DMS53 (cell line): ENCODE measurements around the gene NOLC1.

Experiments
- DNase-seq: peaks from one replicate; lab custom pipeline; 2025; lab: John Stamatoyannopoulos, UW

Gene NOLC1

DNA sequence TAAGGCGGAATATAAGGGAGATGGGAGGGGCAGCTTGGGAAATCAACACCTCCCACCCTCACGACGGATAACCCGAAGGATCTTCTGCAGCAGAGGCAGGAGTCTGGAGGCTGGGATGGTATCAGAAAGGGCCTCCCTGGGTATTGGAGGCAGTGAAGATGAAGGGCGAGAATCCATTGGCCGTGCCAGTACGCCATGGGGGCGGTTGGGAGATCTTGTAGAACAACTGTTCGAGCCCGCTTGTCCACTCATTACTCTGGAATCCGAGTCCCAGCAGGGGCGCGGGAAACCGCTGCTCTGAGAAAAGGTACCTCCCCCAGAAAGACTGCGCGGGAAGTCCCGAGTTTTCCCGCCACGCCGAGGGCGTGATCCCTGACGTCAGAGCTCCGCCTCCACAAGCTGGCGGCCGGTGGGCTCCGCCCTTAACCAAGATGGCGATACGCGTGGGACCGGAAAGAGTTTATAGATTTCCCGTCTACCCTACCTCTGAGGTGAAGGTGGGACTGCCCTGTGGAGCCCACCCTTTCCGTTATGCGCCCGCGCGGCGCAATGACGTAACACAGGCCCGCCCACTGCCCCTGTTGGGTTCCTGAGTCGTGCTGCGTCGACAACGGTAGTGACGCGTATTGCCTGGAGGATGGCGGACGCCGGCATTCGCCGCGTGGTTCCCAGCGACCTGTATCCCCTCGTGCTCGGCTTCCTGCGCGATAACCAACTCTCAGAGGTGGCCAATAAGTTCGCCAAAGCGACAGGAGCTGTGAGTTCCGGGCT is at the start of gene NOLC1:
NOLC1 (plus strand) TSS at position 616 of the 771 bp plus-strand sequence; CDS start at position 638, 22 bp downstream.
- peak; percentile 99 for DNase-seq

- no peak for DNase-seq
Measured at GRCh38 chr10:102102421-102102820, 49.8 kb upstream of the NOLC1 start.

GRCh38 chr10:102106998-102107397 is 45.2 kb upstream of the NOLC1 start:
- DNase-seq: no peak

GRCh38 chr10:102109166-102110116 is 42.7 kb upstream of the NOLC1 start:
- no peak for DNase-seq

- no peak for DNase-seq
Measured at GRCh38 chr10:102111276-102111675, 40.9 kb upstream of the NOLC1 start.

GRCh38 chr10:102112210-102112817 is 39.9 kb upstream of the NOLC1 start:
- no peak for DNase-seq

DNA sequence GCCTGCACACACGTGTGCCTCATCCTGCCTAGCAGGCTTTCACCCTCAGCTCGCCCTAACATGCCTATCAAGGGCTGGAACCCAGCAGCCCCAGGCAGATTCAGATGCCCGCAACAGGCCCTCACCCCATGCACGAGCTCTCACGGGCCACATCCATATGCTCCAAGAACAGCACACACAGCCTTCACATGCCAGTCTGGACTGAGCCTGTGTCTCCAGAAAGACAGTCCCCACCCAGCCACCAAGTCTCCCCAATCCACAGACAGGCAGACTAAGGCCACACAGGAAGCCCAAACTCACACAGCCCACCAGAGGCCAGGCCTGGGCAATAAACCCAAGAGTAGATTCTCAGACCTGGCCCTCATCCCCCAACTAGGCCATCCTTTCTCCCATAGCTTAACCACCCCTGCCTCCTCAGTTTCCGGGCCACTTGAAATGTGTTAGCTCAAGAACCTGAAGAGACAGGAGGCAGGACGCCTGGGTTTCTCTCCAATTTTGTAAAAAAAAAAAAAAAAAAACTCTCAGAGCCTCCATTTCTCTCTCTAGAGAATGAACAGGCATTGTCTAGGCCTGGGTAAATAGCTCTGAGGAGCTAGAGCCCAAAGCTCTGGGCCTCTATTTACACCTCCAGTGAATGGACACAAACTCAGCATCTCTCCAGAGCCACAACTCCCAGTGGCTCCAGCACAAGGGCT is 38.8 kb upstream of the NOLC1 start:
- no peak for DNase-seq

DNA sequence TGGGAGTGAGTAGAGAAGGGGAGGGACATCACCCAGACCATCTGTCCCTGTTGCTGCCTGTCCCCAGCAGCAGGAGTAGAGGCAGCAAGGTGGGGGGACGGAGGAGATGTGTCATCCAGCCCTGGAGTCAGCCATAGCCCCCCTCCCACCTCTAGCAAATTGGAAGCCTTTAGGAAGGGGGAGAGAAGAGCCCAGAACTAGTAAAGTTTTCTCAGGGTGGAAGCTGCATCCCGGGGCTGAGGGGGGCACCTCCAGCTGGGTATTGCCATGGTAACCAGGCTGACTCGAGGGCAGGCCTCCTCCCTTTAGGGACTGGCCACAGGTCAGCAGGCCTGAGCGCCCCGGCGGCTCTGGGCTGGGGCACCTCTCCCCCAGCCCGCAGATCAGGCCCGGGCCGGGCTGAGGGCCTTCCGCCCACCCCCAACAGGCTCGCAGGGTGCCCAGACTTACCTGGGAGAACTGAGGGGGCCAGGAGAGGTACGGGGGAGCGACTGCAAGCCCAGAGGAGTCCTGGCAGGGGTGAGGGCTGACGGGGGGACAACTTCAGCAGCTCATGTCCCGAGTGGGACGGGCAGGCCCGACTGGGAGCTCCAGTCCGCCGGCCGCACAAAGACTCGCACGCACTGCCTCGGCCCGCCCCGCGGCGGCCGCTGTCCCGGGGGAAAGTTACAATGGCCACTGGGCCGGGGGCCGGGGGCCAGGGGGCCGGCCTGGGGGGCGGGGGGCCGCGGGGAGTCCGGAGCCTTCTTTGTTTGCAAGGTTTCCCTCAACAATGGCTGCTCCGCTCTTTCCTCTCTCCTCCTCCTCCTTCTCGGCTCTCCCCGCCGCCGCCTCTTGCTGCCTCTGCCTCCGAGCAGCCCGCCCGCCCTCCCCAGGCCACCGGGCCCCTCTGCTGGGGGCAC is 38.0 kb upstream of the NOLC1 start:
- DNase-seq: peak; percentile 64

- peak; percentile 94 for DNase-seq
Measured at GRCh38 chr10:102114861-102115618, 37.1 kb upstream of the NOLC1 start.

GRCh38 chr10:102115775-102116174 is 36.4 kb upstream of the NOLC1 start:
- peak; percentile 24 for DNase-seq

DNA sequence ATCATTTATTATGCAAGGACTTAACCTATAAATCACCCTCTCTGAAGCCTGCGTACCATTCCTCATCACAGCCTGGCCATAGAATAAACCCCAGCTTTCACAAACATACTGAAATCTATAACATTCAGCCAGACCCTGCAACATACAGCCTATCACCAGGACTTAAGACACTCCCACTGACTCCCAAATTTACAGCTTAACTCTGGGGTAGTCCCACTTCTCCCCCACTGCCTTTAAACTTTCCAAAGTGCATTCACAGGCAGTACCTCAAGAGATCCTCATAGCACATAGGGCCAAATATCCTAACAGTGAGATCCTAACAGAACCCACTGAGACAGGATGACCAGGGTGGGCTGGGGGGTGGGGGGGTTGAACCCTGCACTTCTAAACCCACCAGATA is 35.5 kb upstream of the NOLC1 start:
- no peak for DNase-seq

GRCh38 chr10:102117391-102118159 is 34.6 kb upstream of the NOLC1 start:
- peak; percentile 84 for DNase-seq

DNA sequence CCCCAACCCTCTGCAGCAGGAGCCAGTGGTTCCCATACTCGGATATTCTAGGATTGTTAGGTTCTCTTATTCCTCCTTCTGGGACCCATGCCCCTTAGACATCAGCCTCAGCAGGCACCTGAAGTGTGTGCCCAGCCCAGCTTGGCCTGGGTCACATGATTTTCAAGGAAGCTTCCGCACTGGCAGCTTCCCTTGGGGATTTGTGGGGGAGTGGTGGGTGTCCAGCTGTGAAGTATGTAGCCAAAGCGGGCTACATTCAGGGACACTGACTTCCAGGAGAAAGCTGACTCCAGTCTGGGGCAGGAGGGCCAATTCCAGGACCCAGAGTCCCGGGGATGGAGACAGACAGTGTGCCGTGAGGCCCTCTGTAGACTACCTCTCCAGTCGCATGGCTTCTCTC is 33.3 kb upstream of the NOLC1 start:
- peak; percentile 49 for DNase-seq

DNA sequence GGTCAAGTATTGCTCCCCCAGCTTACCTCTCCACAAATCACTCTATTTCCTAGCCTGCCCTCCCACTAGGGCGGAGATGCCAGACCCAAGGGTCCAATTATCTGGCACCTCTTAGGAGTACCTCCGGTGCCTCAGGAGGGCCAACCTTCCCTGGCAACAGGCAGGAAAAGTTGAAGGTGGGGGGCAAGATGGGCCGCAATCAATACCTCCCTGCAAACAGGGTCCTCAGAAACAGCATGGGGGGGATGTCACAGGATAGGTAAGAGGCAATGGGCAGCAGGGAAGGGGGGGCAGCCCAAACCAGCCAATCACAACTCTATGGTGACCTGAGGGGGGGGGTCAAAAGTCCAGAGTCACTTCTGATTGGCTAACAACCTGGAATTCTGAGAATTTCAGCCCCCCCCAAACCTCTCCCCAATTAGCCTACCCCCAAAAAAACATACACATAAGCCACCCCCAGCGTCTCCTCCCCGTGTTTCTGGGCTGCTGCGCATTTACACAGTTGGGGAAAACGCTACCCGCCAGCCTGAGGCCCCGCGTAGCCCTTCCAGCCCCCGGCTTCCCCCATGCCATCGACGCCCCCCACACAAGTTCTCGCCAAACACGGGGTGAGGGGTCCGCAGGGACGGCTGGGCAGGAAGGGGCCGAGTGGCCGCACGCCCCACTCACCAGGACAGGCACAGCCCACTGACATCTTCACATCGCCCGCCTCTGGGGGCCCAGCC is 32.6 kb upstream of the NOLC1 start:
- DNase-seq: peak; percentile 67

- peak; percentile 90 for DNase-seq
Measured at GRCh38 chr10:102120142-102120990, 31.8 kb upstream of the NOLC1 start, which contains the start of gene LDB1. LDB1 (minus strand) TSS chr10:102120368; CDS start chr10:102120110, 258 bp downstream.

- DNase-seq: no peak
Measured at GRCh38 chr10:102120991-102121738, 31.0 kb upstream of the NOLC1 start.
